ENCODE measurements around the gene AGBL4.
A peak's percentile ranks its signal among the peaks of the same experiment; 100 is the strongest.

AGBL4 gene

GRCh38 chr1:48776393-48777218, 1247.1 kb downstream of the AGBL4 start, which contains the start of gene BEND5:
Gene BEND5, minus strand, starts transcription at chr1:48776891. Its CDS starts 60 bp downstream, at chr1:48776831.
- peak; percentile 4 to 36 (median 16) for DNase-seq (ENCODE audit: low read depth in 2 of 3, low spot score in 2 of 3)

- DNase-seq (ENCODE audit: low read depth in 2 of 3, low spot score in 2 of 3): no peak
Measured at GRCh38 chr1:48775831-48776392, 1247.8 kb downstream of the AGBL4 start.

- no peak for DNase-seq (ENCODE audit: low read depth in 2 of 3, low spot score in 2 of 3)
Measured at GRCh38 chr1:48773133-48773532, 1250.6 kb downstream of the AGBL4 start.

- DNase-seq (ENCODE audit: low read depth in 2 of 3, low spot score in 2 of 3): no peak
Measured at GRCh38 chr1:48772211-48772610, 1251.5 kb downstream of the AGBL4 start.

GRCh38 chr1:48771561-48771960, 1252.2 kb downstream of the AGBL4 start:
- DNase-seq (ENCODE audit: low read depth in 2 of 3, low spot score in 2 of 3): no peak

GRCh38 chr1:48767975-48768510, 1255.7 kb downstream of the AGBL4 start:
- no peak for DNase-seq (ENCODE audit: low read depth in 2 of 3, low spot score in 2 of 3)

GRCh38 chr1:48765335-48765734, 1258.4 kb downstream of the AGBL4 start:
- no peak for DNase-seq (ENCODE audit: low read depth in 2 of 3, low spot score in 2 of 3)

- DNase-seq (ENCODE audit: low read depth in 2 of 3, low spot score in 2 of 3): no peak
Measured at GRCh38 chr1:48761986-48762385, 1261.8 kb downstream of the AGBL4 start.

- DNase-seq (ENCODE audit: low read depth in 2 of 3, low spot score in 2 of 3): no peak
Measured at GRCh38 chr1:48761411-48761810, 1262.3 kb downstream of the AGBL4 start.

- no peak for DNase-seq (ENCODE audit: low read depth in 2 of 3, low spot score in 2 of 3)
Measured at GRCh38 chr1:48760857-48761256, 1262.9 kb downstream of the AGBL4 start.

GRCh38 chr1:48758976-48759375, 1264.8 kb downstream of the AGBL4 start:
- no peak for DNase-seq (ENCODE audit: low read depth in 2 of 3, low spot score in 2 of 3)

GRCh38 chr1:48757363-48757762, 1266.4 kb downstream of the AGBL4 start:
- no peak for DNase-seq (ENCODE audit: low read depth in 2 of 3, low spot score in 2 of 3)

GRCh38 chr1:48756683-48757316, 1267.0 kb downstream of the AGBL4 start:
- no peak for DNase-seq (ENCODE audit: low read depth in 2 of 3, low spot score in 2 of 3)

- DNase-seq (ENCODE audit: low read depth in 2 of 3, low spot score in 2 of 3): no peak
Measured at GRCh38 chr1:48753293-48753692, 1270.5 kb downstream of the AGBL4 start.

- DNase-seq (ENCODE audit: low read depth in 2 of 3, low spot score in 2 of 3): no peak
Measured at GRCh38 chr1:48750109-48750508, 1273.6 kb downstream of the AGBL4 start.

- no peak for DNase-seq (ENCODE audit: low read depth in 2 of 3, low spot score in 2 of 3)
Measured at GRCh38 chr1:48749068-48749467, 1274.7 kb downstream of the AGBL4 start.

- DNase-seq (ENCODE audit: low read depth in 2 of 3, low spot score in 2 of 3): no peak
Measured at GRCh38 chr1:48746906-48747305, 1276.8 kb downstream of the AGBL4 start.

GRCh38 chr1:48744032-48744431, 1279.7 kb downstream of the AGBL4 start:
- no peak for DNase-seq (ENCODE audit: low read depth in 2 of 3, low spot score in 2 of 3)

- no peak for DNase-seq (ENCODE audit: low read depth in 2 of 3, low spot score in 2 of 3)
Measured at GRCh38 chr1:48743480-48743879, 1280.3 kb downstream of the AGBL4 start.

- no peak for DNase-seq (ENCODE audit: low read depth in 2 of 3, low spot score in 2 of 3)
Measured at GRCh38 chr1:48741380-48741779, 1282.4 kb downstream of the AGBL4 start.

- no peak for DNase-seq (ENCODE audit: low read depth in 2 of 3, low spot score in 2 of 3)
Measured at GRCh38 chr1:48740621-48741020, 1283.1 kb downstream of the AGBL4 start.

- no peak for DNase-seq (ENCODE audit: low read depth in 2 of 3, low spot score in 2 of 3)
Measured at GRCh38 chr1:48739091-48739490, 1284.7 kb downstream of the AGBL4 start.

Data from activated CD8-positive, alpha-beta memory T cell treated with anti-CD3 and anti-CD28 coated beads for 48 hours (primary cell).